ENCODE results near the gene PHETA1. TPM values are rescaled to one million over a fixed set of nuclear protein-coding genes. Genes with fewer than 3 reads are reported as not detected.

Gene PHETA1
- total RNA-seq, 1 donor from 2014 or later, result 12.9 TPM

DNA sequence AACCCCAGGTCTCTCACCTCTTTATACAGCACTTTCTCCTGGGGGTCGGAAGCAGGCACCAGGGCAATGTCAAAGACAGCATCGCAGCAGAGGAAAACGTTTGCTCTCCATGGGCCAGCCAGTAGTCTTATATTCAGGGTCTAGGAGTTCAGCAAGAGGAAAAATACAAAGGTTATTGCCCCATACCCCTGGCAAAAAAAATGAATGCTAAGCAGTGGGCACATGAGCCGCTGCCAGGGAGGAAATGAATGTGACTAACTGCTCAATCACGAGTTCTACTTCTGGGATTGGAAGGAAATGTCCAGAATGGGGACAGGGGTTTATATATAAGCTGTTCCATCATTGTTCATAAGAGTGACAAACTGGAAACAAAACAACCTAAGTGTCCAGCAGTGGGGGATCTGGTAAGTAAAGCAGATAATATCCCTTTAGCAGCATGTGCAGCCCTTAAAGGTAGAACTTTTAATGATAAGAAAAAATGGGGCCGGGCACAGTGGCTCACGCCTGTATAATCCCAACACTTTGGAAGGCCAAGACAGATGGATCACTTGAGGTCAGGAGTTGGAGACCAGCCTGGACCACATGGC is 53.8 kb downstream of the PHETA1 start:
- no peaks in the 10 kb centered on the region for H3K9me3 ChIP-seq
- TF ChIP-seq, protein P1, sequence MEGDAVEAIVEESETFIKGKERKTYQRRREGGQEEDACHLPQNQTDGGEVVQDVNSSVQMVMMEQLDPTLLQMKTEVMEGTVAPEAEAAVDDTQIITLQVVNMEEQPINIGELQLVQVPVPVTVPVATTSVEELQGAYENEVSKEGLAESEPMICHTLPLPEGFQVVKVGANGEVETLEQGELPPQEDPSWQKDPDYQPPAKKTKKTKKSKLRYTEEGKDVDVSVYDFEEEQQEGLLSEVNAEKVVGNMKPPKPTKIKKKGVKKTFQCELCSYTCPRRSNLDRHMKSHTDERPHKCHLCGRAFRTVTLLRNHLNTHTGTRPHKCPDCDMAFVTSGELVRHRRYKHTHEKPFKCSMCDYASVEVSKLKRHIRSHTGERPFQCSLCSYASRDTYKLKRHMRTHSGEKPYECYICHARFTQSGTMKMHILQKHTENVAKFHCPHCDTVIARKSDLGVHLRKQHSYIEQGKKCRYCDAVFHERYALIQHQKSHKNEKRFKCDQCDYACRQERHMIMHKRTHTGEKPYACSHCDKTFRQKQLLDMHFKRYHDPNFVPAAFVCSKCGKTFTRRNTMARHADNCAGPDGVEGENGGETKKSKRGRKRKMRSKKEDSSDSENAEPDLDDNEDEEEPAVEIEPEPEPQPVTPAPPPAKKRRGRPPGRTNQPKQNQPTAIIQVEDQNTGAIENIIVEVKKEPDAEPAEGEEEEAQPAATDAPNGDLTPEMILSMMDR (IDR thresholded peaks at IDR 0.05), result no peak
- H3K27ac ChIP-seq, result no peak overlapping the region
- no peaks in the 10 kb centered on the region for H3K36me3 ChIP-seq
- H3K4me3 ChIP-seq, result no peak overlapping the region
- H3K27me3 ChIP-seq, result no peaks in the 10 kb centered on the region
- H3K4me1 ChIP-seq, result no peaks in the 10 kb centered on the region
- DNase-seq (ENCODE audit: low spot score in 2 of 2), result no peak
- intact Hi-C loops (cut with DNase I), result loop anchor here (5.0 kb wide), 1 partner anchor 378 kb away; no protein-coding TSS in a partner anchor

DNA sequence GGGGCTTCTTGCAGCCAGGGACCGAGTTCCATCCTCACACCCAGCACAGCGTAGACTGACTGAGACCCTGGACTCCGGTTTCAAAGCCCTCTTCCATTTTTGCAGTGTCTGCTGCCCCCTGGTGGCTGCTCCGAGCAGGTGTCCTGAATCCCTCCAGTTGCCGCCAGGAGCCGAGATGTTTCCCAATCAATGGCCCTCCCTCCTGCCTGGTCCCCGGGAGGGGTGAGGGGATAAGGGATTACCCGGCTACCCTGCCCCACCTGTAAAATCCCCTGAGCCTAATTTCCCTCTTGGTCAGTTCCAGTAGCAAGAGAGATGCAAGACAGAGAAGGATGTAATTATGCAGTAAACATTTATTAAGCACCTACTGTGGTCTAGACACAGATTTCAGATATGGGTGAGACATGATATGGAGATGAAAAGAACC is 55.0 kb downstream of the PHETA1 start:
- TF ChIP-seq, protein P1 (IDR thresholded peaks at IDR 0.05), result peak; percentile 76 to 88 (median 82)
- intact Hi-C loops (cut with DNase I), result loop anchor here (1.0 to 5.0 kb wide), 2 partner anchors 377 to 420 kb away; no protein-coding TSS in a partner anchor

DNA sequence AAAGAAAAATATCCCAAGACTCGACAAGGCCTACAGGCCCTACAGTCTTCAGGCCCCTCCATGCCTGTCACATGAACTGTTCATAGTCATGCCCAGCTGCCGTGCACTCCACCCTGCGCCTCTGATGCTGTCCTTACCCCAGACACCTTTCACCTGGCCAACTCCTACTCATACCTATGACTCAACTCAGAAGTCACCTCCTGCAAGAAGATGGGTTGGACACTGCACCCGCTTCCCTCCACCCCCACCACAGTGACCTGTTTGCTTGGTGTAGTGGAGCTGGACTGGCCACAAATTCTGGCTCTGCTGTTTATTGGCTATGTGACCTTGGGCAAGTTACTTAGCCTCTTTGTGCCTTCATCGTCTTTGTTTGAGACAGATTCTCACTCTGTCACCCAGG is 56.2 kb downstream of the PHETA1 start:
- no peaks in the 10 kb centered on the region for H3K4me1 ChIP-seq
- TF ChIP-seq, protein P1 (IDR thresholded peaks at IDR 0.05), result no peak
- H3K4me3 ChIP-seq, result no peak overlapping the region
- H3K27me3 ChIP-seq, result no peaks in the 10 kb centered on the region
- intact Hi-C loops (cut with DNase I), result loop anchor here (1.0 to 5.0 kb wide), 2 partner anchors 375 to 418 kb away; no protein-coding TSS in a partner anchor
- no peak overlapping the region for H3K27ac ChIP-seq
- DNase-seq (ENCODE audit: low spot score in 2 of 2), result no peak
- no peaks in the 10 kb centered on the region for H3K9me3 ChIP-seq
- H3K36me3 ChIP-seq, result no peaks in the 10 kb centered on the region

More for the DNA sequence above, 55.0 kb downstream of the PHETA1 start:
- no peak overlapping the region for H3K27ac ChIP-seq
- no peak overlapping the region for H3K4me3 ChIP-seq
- DNase-seq (ENCODE audit: low spot score in 2 of 2), result peak; percentile 13 to 78
- no peaks in the 10 kb centered on the region for H3K9me3 ChIP-seq
- no peaks in the 10 kb centered on the region for H3K36me3 ChIP-seq
- no peaks in the 10 kb centered on the region for H3K27me3 ChIP-seq
- H3K4me1 ChIP-seq, result no peaks in the 10 kb centered on the region

DNA sequence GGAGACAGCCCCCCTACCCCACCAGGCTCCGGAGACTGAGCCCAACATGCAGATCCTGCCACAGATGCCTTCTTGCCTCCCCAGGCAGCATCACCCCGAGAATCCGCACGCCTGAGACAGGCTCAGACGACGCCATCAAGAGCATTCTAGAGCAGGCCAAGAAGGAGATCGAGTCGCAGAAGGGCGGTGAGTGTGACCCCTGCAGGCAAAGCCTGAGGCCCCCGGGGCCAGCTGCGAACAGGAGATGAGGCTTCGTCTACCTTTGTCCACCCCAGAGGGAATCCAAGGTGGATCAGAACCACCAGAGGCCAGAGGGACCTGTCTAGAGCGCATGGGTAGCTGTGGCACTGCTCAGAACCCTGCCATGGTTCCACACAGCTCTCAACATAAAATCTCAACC is 56.9 kb downstream of the PHETA1 start:
- H3K9me3 ChIP-seq, result no peaks in the 10 kb centered on the region
- H3K4me3 ChIP-seq, result no peak overlapping the region
- no peak overlapping the region for H3K27ac ChIP-seq
- intact Hi-C loops (cut with DNase I), result loop anchor here (5.0 kb wide), 1 partner anchor 375 kb away; no protein-coding TSS in a partner anchor
- H3K36me3 ChIP-seq, result no peaks in the 10 kb centered on the region
- H3K27me3 ChIP-seq, result no peaks in the 10 kb centered on the region
- H3K4me1 ChIP-seq, result no peaks in the 10 kb centered on the region
- TF ChIP-seq, protein P1 (IDR thresholded peaks at IDR 0.05), result no peak
- DNase-seq (ENCODE audit: low spot score in 2 of 2), result no peak

DNA sequence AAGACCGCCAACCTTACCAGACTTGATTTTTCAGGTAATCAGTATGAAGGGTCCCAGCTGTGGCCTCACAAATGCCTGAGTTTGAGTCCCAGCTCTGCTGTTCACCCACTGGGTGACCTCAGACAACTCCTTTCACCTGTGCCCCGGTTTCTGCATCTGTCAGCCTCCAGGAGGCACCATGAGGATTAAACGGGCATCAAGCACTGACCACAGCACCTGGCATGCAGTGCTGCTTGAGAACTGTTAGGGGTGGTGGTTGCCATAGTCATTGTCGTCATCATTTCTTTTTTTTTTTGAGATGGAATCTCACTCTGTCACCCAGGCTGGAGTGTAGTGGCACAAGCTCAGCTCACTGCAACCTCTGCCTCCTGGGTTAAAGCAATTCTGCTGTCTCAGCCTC is 57.9 kb downstream of the PHETA1 start:
- intact Hi-C loops (cut with DNase I), result loop anchor here (5.0 kb wide), 1 partner anchor 374 kb away; no protein-coding TSS in a partner anchor
- TF ChIP-seq, protein P1 (IDR thresholded peaks at IDR 0.05), result no peak
- H3K4me1 ChIP-seq, result no peaks in the 10 kb centered on the region

More for the DNA sequence above, 57.9 kb downstream of the PHETA1 start:
- Histone ChIP-seq H3K27ac (no peak overlapping the region), H3K27me3 (no peaks in the 10 kb centered on the region), H3K4me3 (no peak overlapping the region), H3K9me3 (peaks cover 0 to under 1% of the 10 kb centered on the region in 2 donors), H3K36me3 (no peaks in the 10 kb centered on the region)
- DNase-seq (ENCODE audit: low spot score in 2 of 2), result no peak

Other genes starting within 250 kb of the PHETA1 start
- gene SH2B3, start 36.8 kb upstream of the PHETA1 start, total RNA-seq, result 124 TPM
- 25.0 TPM for gene ATXN2, start 230.2 kb upstream of the PHETA1 start, total RNA-seq

All from ascending aorta (tissue), 2 donors.